DMS53 (cell line): ENCODE measurements around the gene CGNL1.

Source experiments
- DNase-seq: peaks from one replicate; lab custom pipeline; 2025; lab: John Stamatoyannopoulos, UW

The CGNL1 gene

DNA sequence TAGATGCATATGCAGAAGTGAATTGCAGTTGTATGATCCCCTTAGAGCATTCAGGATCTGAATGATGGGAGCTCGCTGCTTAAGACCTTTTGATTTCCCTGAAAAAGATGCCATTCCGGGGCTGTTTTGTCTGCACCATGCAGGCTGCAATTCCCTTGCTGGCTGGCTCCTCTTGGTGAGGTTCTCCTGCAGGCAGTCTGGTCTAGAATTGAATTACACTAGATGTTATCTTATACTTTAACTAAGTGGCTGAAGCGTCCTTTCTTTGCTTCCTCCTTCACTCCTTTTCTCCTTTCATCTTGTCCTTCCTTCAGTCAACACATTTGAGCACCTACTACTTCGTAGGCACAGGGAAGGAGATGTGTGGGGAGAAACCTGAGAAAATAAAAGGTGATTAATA is 196.8 kb downstream of the CGNL1 start:
- DNase-seq: no peak

DNA sequence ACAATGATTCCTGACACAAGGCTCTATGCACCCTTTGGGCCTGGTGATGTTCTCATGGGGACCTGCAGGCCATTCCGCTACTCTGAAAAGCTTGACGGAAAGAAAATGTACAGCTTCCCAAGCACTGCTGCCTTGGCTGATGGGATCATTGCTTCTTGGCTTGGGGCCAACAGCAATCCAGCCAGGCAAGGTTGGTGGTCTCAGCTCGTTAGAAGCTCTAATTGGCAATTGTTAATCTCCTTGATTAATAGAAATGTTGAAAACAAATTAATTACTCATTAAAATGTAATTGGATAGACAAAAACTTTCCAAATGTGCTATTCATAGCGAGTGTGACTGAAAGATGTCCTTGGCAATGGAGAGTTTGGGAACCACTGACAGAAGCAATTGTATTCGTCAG is 199.1 kb downstream of the CGNL1 start:
- no peak for DNase-seq

DNA sequence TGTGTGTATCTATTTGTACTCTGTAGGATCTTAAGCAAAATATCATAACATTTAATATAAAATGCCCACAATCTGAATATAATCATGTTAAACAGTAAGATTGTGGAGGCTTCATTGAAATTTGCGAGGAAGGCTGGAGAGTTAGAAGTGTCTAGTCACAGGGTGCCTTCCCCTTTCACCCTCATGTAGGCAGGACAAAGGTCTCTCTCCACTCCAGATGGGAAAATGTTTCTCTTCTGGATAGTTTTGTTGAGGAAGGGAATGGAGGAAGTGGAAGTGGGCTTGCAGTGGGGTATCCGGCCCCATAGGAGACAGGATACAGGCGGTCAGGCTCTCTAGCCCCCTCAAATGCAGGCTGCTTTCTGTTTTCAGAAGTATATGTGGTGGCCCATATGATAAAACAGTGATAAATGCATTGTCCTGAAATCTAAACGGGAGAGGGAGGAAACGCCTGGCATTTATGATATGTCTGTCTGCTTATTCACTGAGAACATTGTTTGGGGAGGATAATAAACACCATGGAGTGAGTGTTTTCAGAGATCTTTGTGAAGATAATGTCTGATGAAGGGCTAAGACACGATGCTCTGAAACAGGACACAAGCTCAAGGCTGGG is 202.1 kb downstream of the CGNL1 start:
- DNase-seq: no peak

DNA sequence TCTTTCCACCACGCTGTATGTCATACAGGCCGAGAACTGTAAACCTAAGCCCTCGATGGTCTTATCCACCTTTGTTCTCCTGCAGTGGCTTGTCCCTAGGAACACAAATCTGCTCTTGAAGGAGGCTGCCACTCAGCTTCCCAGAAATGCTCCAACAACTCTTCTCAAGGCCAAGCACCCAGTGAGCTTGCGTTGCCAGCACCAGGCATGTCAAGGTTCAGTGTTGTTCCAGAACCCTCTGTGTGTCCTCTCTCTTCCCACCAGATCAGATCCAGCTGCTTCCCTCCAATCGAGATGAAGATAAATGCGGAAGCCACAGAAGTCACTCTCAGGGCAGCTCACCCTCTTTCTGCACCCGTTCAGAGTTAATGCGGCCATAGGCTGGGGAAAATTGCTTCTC is 204.1 kb downstream of the CGNL1 start:
- DNase-seq: no peak

DNA sequence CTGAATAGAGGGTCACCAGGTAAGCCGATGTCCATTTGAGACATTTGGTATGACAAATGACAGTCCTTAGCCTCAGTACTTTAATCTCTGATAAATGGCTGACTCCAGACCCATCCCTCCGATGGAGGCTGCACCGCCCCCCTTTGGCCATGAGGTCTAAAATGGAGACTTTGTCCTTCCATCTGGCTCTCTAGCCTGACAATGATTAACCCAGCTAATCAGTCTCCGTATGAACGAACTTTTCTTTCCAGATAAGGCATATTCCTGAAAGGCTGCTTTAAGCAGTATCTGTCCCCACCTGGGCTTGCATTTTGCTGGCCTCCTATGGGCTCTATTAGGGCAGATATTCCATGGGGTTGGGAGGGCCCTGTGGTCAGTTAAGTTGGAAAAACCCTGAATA is 204.6 kb downstream of the CGNL1 start:
- peak; percentile 8 for DNase-seq

DNA sequence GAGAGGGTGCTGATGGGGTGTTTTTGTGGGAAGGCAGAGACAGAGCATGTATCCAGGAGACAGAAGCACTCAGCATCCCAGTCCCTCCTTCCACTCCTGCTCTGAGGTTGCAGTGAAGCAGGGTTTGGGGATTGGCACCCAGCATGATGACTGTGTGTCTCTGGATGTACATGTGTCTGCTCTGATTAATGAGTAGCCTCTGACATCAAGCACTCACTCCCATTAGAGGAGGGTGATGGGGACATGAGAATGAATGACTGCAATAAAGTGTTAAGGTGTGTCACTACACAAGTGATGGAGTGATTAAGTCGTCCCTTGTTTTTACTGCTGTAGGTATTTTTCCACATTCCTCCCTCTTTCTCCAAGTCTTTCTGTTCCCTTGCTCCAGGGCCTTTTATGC is 205.8 kb downstream of the CGNL1 start:
- DNase-seq: no peak

DNA sequence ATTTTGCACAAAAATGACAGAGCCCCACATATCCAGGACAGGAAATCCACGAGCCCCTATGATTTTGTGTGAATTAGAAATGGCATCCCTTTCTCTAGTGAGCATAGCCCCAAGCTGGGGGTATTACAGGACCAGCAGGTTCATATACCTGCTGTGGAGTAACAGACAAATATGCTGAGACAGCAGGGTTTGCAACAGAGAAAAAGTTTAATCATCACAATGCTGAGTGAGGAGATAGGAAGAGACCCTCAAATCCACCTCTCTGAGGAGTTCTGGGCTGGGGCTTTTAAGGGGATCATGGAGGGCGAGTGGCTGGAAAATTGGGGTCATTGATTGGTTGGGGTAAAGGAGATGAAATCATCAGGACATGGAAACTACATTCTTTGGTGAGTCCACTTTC is 207.0 kb downstream of the CGNL1 start:
- DNase-seq: no peak

DNA sequence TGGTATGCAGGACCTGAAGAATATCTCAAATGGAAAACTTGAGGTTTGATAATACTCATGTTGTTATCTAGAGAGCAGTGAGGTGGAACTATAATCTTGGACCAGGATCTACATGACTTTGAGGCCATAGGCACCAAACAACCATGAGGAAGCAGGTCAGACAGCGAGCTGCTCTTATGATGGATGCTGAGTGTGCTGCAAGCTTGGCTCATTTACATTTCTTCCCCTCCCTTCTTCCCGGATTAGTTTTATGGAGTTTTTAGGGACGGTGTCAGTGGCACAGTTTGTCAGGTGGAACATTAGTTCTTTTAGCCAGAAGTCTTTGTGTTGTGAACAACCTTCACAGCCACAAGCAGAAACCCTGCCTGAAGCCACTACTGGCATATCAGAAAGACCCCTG is 207.4 kb downstream of the CGNL1 start:
- no peak for DNase-seq

DNA sequence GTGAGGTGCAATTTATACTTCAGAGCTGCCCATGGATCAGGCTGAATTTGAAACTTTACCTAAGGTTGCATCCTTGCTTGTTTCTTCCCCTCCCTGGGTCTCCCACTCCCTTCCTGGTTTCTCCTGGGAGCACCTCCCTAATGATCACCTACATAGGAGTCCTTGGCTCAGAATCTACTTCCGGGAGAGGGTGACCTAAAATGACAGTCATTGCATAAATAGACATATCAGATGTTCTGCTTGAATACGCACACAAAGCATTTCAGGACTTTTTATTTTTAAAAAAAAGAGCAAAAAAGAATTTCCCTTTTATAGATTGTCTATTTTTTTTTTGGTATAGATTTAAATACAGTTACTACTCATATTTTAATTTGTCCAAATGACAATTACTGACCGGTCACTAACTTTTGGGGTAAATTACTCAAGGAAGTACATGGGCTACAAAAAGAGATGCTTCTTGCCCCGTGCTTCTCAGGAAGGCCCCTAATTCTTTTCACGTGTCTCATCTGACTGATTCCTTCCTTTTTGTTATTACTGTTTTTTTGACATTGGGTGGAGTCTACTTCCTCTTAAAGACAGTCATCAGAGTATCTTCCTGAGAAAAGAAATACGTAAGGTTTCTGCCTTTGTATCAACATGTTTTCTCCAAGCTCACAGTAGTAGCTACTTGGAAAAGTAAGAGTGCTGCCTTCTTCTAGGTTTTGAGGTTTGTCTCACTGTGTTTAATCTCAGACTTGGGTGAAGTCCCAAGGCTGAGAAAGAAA is 210.5 kb downstream of the CGNL1 start:
- no peak for DNase-seq

DNA sequence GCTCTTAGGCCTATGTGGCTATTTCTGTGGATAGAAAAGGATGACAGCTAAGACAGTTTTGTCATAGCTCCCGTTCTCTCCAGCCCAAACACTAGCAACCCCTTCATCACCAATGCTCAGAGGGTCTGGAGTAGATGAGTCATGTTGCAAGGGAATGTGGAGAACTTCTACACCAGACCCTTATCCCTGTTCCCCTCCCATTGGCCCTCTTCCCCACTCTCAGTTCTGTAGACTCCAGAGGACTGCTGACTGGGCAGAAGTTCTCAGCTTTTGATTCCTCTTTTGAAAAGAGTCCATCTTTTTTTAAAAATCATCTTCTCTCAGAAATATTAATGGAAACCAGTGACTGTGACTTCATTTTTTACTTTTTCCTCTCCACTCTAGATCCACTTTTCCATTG is 213.0 kb downstream of the CGNL1 start:
- no peak for DNase-seq

DNA sequence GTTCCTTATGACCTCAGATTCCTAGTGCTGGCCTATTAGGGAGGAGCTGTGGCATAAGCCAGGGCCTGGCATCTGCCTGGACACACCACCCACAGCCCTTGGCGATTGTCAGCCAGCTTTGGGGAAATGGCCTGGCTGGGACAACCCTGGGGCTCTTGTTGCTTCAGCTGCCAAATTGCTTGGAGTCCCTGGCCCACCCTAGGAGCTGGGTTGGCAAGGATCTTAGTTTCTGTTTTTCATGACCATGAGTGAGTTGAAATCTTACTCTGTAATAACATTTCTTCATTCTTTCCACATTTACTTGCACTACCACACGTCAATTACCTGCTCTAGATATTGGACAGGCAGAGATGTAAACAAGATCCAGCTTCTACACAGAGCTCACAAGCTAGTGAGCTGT is 213.4 kb downstream of the CGNL1 start:
- no peak for DNase-seq

DNA sequence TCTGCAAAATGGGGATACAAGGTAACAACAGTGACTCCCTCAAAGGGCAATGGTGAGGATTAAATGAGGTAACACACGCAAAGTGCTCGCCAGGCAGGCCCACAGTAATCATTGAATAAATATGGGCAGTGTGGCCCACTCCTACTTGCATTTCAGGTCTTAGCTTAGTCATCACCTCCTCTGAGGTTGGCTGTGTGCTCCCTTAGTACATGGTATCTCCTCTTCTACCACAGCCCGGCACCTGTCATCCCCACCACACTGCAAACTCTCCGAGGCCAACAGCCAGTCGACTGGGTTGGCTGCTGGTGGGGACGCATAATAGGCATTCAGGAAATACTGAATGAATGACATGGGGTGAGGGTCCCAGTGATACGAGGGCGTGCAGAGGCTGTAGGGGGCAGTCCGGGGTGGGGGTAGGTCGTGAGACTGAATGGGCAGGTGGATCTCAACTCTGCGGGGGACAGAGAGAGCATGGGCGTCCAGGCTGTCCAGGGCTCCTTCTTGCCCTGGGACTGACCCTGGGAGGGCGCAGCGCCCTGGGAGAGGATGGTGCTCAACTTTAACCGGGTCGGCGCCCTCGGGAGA is 215.0 kb downstream of the CGNL1 start:
- peak; percentile 30 for DNase-seq

DNA sequence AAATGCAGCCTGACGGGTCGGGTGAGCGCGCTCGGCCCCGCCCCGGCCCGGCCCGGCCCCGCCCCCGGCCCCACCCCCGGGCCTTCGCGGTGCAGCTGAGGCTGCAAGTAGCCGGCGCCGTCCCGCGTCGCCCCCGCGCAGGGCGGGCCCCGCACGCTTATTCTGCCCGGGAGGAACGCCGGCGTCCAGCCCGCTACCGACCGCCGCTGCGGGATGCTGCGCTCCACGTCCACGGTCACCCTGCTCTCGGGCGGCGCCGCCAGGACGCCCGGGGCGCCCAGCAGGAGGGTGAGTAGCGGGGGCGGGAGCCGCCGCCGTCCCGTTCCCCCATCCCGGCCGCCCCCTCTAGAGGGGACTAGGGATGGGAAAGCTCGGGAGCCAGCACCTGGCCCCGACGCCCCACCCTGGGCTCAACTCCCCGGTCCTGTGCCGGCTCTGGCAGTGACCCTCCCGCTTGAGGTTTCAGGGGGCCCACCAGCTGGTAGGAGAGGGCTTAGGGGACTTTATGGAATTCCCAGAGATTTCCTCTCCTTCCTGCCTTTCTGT is 215.6 kb downstream of the CGNL1 start, which contains the start of gene MYZAP:
TSS of gene MYZAP (plus strand) at position 83 of the 546 bp plus-strand sequence. CDS start at position 214, 131 bp downstream.
- peak; percentile 58 for DNase-seq

DNA sequence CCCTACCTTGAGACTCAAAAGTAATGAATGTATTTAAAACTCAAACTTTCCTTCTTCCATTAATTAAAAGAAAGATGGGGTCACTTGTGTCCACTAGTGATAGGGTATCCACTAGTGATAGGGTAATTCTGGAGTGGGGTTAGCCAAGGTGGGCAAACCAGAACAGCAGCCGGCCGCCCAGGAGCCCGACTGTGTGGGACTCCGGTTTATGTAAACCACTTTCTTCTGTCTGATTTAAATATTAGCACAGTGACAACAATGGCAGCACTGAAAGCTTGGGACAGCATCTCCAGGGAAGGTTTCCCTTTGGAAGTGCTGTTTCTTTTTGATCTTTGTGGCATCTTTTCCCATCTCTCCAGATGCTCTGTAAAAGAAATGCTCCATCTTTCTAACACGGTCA is 216.1 kb downstream of the CGNL1 start:
- DNase-seq: peak; percentile 3

DNA sequence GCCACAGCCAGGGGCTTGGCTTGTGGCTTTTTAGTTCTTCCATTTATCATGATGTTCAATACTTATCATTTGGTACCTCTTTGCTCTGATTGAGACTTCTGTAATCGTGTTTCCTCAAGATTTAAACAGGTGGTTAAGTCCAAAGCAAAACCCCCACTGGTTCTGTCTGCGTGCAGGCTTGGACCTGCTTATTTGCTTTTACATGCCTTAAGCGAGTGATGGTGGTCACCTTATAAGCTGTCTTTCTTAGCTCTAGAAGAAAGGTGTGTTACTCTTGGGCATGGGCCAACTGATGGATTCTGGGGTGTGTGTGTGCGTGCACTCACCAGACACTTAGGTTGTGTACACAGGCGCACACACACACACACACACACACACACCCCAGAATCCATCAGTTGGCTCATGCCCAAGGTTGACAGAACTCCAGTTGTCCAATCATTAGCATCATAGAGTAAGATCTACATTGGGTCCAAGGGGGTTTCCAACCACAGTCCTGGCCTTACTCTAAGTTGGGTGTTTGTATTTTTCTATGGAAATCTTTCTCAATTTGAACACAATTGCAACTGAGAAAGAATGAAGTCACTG is 216.6 kb downstream of the CGNL1 start:
- no peak for DNase-seq

DNA sequence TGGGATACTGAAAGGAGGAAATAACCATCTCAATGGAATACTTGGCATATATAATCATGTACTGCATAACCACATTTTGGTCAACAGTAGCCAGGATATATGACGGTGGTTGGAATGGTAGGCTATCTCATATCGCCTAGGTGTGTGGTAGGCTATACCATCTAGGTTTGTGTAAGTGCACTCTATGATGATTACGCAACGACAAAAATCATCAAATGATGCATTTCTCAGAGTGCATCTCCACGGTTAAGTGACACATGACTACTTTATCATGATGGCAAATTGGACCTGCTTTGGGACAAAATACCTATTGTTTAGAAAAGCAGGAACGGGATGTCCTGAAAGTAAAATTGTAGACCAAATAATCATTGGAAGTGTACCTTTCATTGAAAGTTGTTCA is 218.2 kb downstream of the CGNL1 start:
- no peak for DNase-seq

DNA sequence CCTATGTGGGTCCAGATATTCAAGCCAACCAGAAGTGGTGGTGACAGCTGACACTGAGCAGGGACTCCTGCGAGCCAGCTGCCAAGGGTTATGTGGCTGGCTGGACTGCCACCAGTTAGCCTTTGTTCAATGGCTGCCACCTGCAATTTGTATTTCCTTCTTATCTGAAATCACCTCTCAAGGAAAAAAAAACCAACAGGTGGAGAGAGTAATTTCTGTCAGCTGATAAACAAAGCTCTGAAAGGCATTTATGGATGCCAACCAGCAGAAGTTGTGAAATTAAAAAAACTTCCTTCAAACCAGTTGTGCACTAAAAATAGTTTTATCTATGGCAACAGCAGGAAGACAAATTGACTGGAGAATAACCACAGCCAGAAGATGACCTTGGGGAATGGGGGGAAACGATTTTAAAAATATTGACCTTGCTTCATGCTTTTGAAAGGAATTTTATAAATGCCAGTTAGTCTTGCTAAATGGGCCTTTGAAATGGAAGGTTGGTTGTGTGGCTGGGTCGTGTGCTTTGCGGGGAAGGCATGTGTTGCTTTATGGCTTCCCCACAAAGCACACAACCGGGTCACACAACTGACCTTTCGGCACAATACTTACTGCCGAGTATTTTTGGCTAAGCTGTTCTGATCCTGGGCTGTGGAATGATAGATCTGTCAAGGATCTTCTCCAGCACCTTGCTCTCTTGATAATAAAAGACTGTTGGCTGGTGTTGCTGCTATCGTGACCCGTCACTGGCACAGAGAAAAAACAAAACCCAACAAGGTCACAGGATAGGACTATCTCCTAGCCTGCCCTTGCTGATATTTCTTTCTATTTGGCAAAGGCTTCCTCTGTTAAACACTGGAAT is 218.9 kb downstream of the CGNL1 start:
- DNase-seq: peak; percentile 23

DNA sequence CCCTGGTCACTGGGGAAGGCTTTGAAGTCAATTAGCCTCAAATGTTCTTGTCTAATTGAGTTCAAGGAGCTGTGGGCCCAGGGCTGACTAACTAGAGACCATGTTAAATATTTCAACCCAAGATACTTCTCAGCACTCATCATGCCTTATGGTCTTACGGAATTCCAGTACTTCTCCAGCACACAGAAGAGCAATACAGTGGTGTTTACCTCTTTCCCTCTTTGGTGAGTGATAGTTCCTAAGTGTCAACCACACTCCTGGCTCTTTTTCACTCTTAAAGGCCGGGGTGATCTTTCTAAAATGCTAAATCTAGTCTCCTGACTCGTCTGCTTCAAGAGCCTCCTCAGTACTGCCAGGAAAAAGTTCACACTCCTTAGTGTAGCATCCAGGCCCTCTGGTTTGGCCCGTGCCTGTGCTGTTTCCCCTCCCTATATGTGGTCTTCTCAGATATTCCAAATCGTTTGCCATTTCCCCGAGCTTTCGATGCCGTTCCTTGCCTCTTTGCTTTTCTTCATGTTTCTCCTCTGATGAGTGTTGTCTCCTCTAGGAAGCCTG is 220.1 kb downstream of the CGNL1 start:
- no peak for DNase-seq

DNA sequence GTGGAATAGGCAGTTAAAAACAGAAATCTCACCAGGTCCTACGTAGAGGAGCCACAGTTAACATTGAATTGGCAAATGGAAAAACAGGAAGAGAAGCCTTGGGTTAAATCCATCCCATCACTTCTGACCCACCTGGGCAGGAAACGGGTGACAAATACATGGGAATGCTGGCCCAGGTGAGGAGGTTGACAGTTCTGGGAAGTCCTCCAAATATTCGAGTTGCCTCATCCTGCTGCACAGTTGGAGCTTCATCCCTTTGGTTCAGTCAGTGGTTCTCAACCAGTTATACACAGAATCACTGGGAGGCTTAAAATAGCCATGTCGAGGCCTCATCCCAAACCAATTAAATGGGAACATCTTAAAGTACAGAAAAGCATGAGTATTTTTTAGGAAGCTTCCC is 220.7 kb downstream of the CGNL1 start:
- DNase-seq: no peak

DNA sequence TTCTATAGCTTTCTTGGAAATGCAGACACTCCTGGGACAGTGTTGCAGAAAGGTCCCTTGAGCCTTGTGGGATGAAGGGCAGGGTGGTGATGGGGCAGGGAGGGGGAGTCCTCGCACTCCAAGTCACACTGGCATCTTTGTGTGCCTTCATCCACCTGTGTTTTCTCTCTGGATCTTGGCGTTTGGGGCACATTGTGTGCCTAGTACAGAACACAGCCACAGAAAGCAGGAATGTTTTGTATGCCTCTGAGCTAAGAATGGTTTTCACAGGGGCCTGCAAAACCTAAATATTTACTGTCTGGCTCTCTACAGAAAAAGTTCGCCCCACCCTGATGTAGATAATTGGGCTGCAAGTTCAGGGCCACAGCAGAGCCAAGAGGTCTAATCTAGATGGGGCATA is 221.1 kb downstream of the CGNL1 start:
- no peak for DNase-seq

DNA sequence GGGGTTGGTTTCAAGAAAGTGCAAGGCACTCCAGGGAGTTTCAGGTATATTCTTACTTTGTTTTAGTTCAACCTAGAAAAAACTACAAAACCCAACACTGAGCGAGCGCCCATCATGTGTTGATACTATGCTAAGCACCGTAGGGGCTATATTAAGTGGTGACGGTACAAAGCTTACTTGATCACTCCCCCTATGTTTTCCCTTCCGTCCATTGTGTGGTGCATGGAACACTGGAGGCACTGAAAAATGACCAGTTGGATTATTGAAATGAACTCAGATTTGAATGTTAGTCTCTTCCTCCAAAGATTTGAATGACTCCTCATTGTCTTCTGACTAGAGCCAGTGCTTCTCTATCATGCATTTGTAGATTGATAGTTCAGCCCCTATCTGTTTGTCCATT is 222.0 kb downstream of the CGNL1 start:
- DNase-seq: no peak
